ENCODE measurements around the gene SRRM2. TPM values are rescaled to one million over a fixed set of nuclear protein-coding genes. Genes with fewer than 3 reads are reported as not detected.

Gene SRRM2
- total RNA-seq, 6 experiments from 2014 or later: 111 to 419 (median 289) TPM

GRCh38 chr16:2777231-2777902 lies 24.9 kb downstream of the SRRM2 start, which contains the start of gene ELOB:
Gene ELOB (minus strand): TSS chr16:2777280. CDS start chr16:2777239, 41 bp downstream.
- ATAC-seq: peak; percentile 85 to 95 (median 92)
- intact Hi-C loops (cut with DNase I): no loop called here
- Histone ChIP-seq H3K9me3 (no peaks in the 10 kb centered on the region), H3K36me3 (peaks cover 0 to 19% (median under 1%) of the 10 kb centered on the region in 4 donors), H3K4me3 (peak within 1 kb of the TSS; percentile 75 to 99 (median 97)), H3K27ac (peak within 1 kb of the TSS; percentile 100), H3K4me1 (peaks cover 0 to 16% (median 3%) of the 10 kb centered on the region in 4 donors), H3K27me3 (no peaks in the 10 kb centered on the region)
- WGBS (ENCODE audit: insufficient coverage, low coverage, low lambda C conversion rate, missing lambda C conversion rate): 3% methylated on average over 13 of the region's 70 CpGs
- DNase-seq: peak; percentile 91 to 93 (median 91)
- no peak for TF ChIP-seq CTCF (IDR thresholded peaks at IDR 0.05)
- TF ChIP-seq POLR2A (IDR thresholded peaks at IDR 0.05): peak; percentile 62

- TF ChIP-seq CTCF (IDR thresholded peaks at IDR 0.05): no peak
- no peak for TF ChIP-seq POLR2A (IDR thresholded peaks at IDR 0.05)
- intact Hi-C loops (cut with DNase I): no loop called here
- Histone ChIP-seq H3K27me3 (no peaks in the 10 kb centered on the region), H3K4me3 (peak overlapping the region; percentile 75 to 99 (median 97)), H3K9me3 (no peaks in the 10 kb centered on the region), H3K4me1 (peaks cover 0 to 16% (median 3%) of the 10 kb centered on the region in 4 donors), H3K36me3 (peaks cover 0 to 17% (median under 1%) of the 10 kb centered on the region in 4 donors), H3K27ac (peak overlapping the region; percentile 100)
- ATAC-seq (peak; percentile 26 to 45 (median 42)), DNase-seq (peak in 1 of 3 donors; percentile 57)
- 17% methylated on average over 19 of the region's 27 CpGs for WGBS (ENCODE audit: insufficient coverage, low coverage, low lambda C conversion rate, missing lambda C conversion rate)
These were observed 25.6 kb downstream of the SRRM2 start for GRCh38 chr16:2777903-2778629.

- WGBS (ENCODE audit: insufficient coverage, low coverage, low lambda C conversion rate, missing lambda C conversion rate): no CpG with 5 or more reads among the region's 12 CpGs
- Histone ChIP-seq H3K27me3 (no peaks in the 10 kb centered on the region), H3K9me3 (no peaks in the 10 kb centered on the region), H3K27ac (no peak overlapping the region), H3K4me3 (peak overlapping the region in 1 of 3 donors; percentile 75), H3K4me1 (peaks cover 0 to 16% (median 3%) of the 10 kb centered on the region in 4 donors), H3K36me3 (peaks cover 0 to 13% (median under 1%) of the 10 kb centered on the region in 4 donors)
- ATAC-seq (no peak), DNase-seq (no peak)
- intact Hi-C loops (cut with DNase I): no loop called here
- TF ChIP-seq POLR2A (IDR thresholded peaks at IDR 0.05) (no peak), CTCF (IDR thresholded peaks at IDR 0.05) (no peak)
These were observed 26.2 kb downstream of the SRRM2 start for GRCh38 chr16:2778630-2778958.

GRCh38 chr16:2779151-2779920 lies 26.9 kb downstream of the SRRM2 start:
- no peaks in the 10 kb centered on the region for H3K27me3 ChIP-seq
- H3K4me1 ChIP-seq: peaks cover 0 to 16% (median 3%) of the 10 kb centered on the region in 4 donors
- no peaks in the 10 kb centered on the region for H3K9me3 ChIP-seq
- no peak for TF ChIP-seq POLR2A (IDR thresholded peaks at IDR 0.05)
- no peak for TF ChIP-seq CTCF (IDR thresholded peaks at IDR 0.05)
- peaks cover 0 to 10% (median under 1%) of the 10 kb centered on the region in 4 donors for H3K36me3 ChIP-seq
- ATAC-seq: no peak
- H3K27ac ChIP-seq: no peak overlapping the region
- H3K4me3 ChIP-seq: no peak overlapping the region
- WGBS (ENCODE audit: insufficient coverage, low coverage, low lambda C conversion rate, missing lambda C conversion rate): 100% methylated on average over 5 of the region's 23 CpGs
- intact Hi-C loops (cut with DNase I): no loop called here
- DNase-seq: peak in 1 of 3 donors; percentile 38
